Measurements from ENCODE around the gene EID1. TPM values are rescaled to one million over a fixed set of nuclear protein-coding genes. Genes with fewer than 3 reads are reported as not detected.

The EID1 gene
- total and polyA plus RNA-seq, 2 experiments from 2014 or later, result 218 to 228 TPM

DNA sequence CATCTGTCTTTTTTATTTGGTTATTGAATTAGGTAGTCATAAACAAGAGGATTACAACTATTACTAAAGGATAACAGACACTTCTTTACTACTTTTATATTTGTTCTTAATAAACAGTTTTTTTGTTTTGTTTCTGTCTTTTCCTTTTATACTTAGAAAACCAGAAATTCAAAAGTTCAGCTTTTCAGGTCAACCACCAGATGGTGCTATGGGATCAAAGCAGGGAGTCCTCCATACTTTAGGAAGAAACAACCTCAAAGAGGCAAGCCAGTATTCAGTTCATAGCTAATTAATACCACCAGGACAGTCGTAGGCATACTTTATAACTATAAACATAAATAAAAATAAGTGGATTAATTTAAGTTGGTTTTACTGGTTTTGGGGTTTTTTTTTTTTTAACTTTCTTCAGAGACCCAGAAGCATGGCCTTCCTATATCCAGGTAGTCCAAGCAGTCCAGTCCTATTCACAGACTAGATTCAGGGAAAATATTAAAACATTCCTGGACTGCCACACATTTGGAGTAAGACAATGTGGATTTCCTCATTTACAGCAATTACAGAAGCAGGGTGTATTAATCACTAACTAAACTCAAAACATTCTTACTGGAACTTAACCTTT, 16.0 kb upstream of the EID1 start:
- H3K27ac ChIP-seq, result no peak overlapping the region
- WGBS (ENCODE audit: low lambda C conversion rate, missing lambda C conversion rate), result 15% methylated on average over 1 of the region's 1 CpG
- no peaks in the 10 kb centered on the region for H3K36me3 ChIP-seq (replicated peaks; ENCODE audit: insufficient read depth, low read depth)
- H4K20me1 ChIP-seq (ENCODE audit: insufficient read depth, poor library complexity, severe bottlenecking), result no peaks in the 10 kb centered on the region
- peak; percentile 79 for DNase-seq (ENCODE audit: low spot score)
- H2AFZ ChIP-seq, result no peak overlapping the region
- no peaks in the 10 kb centered on the region for H3K79me2 ChIP-seq
- H3K4me1 ChIP-seq (ENCODE audit: insufficient read depth), result peaks cover 9% of the 10 kb centered on the region
- no peaks in the 10 kb centered on the region for H3K27me3 ChIP-seq
- no peaks in the 10 kb centered on the region for H3K9me2 ChIP-seq (replicated peaks; ENCODE audit: insufficient read depth)
- H3K9me3 ChIP-seq (ENCODE audit: low read depth), result no peaks in the 10 kb centered on the region
- H3K4me2 ChIP-seq, result no peak overlapping the region
- H3K4me3 ChIP-seq, result no peak overlapping the region
- TF ChIP-seq, protein P1, sequence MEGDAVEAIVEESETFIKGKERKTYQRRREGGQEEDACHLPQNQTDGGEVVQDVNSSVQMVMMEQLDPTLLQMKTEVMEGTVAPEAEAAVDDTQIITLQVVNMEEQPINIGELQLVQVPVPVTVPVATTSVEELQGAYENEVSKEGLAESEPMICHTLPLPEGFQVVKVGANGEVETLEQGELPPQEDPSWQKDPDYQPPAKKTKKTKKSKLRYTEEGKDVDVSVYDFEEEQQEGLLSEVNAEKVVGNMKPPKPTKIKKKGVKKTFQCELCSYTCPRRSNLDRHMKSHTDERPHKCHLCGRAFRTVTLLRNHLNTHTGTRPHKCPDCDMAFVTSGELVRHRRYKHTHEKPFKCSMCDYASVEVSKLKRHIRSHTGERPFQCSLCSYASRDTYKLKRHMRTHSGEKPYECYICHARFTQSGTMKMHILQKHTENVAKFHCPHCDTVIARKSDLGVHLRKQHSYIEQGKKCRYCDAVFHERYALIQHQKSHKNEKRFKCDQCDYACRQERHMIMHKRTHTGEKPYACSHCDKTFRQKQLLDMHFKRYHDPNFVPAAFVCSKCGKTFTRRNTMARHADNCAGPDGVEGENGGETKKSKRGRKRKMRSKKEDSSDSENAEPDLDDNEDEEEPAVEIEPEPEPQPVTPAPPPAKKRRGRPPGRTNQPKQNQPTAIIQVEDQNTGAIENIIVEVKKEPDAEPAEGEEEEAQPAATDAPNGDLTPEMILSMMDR (IDR thresholded peaks at IDR 0.05; ENCODE audit: poor library complexity), result peak; percentile 93
- TF ChIP-seq EZH2phosphoT487 (IDR thresholded peaks at IDR 0.05; ENCODE audit: low read depth, severe bottlenecking, unreplicated experiment), result no peak

DNA sequence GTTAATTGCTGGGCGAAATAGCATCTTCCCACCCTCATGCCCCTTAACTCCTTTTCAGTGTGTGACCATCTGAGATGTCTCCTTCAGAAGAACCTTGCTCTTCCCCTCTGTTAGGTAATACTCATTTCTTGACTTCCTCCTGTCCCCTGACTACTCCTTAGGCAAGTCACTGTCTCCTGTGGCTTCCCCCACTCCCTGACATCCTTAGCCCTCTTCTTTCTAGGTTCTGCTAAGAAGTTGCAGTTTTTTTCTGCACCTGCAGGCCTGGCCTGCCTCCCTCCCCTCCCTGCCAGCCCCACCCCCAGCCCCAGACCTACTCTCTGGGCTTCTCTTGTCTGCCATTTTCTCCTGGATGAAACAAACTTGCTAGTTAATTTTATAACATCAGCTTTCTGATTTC, 15.2 kb upstream of the EID1 start:
- Histone ChIP-seq H3K27ac (no peak overlapping the region), H3K79me2 (no peaks in the 10 kb centered on the region), H3K9me3 (ENCODE audit: low read depth) (no peaks in the 10 kb centered on the region), H3K4me1 (ENCODE audit: insufficient read depth) (peaks cover 9% of the 10 kb centered on the region), H4K20me1 (ENCODE audit: insufficient read depth, poor library complexity, severe bottlenecking) (no peaks in the 10 kb centered on the region), H3K27me3 (no peaks in the 10 kb centered on the region), H3K36me3 (replicated peaks; ENCODE audit: insufficient read depth, low read depth) (no peaks in the 10 kb centered on the region), H3K4me3 (no peak overlapping the region), H2AFZ (no peak overlapping the region), H3K9me2 (replicated peaks; ENCODE audit: insufficient read depth) (no peaks in the 10 kb centered on the region), H3K4me2 (no peak overlapping the region)
- no peak for DNase-seq (ENCODE audit: low spot score)
- 100% methylated on average over 1 of the region's 1 CpG for WGBS (ENCODE audit: low lambda C conversion rate, missing lambda C conversion rate)
- TF ChIP-seq, protein P1 (IDR thresholded peaks at IDR 0.05; ENCODE audit: poor library complexity), result no peak
- no peak for TF ChIP-seq EZH2phosphoT487 (IDR thresholded peaks at IDR 0.05; ENCODE audit: low read depth, severe bottlenecking, unreplicated experiment)
- no peak for TF ChIP-seq EZH2 (IDR thresholded peaks at IDR 0.05; ENCODE audit: borderline replicate concordance)

DNA sequence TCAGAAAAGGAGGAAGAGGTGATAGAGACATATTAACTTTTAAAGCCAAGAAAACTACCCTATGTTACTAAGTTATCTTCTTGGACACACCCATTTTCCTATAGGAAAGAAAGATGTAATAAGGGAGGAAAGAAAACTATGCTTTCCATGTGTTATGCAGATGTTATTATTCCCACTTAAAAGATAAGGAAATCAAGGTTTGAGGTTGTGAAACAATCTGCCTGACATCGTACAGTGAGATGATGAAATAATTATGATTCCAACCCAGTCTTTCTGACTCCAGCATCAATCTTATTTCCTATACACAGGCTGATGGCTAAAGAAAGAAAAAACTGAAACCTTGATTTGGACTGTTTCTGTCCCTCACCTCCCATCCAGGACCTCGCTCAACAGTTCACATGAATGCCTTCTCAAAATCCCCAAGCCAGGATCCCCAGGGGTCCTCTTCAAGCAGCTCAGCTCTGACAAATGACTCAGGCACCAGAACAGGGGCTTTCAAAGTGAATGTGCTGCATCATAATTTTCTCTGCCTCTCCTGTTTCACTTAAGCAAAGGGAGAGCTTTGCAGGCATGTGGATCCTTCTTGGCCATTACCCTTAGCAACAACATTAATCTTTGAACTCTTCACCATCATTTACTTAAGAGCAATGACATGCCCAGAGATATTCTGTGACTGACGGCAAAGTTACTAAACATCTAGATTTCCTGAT, 12.4 kb upstream of the EID1 start:
- Histone ChIP-seq H3K4me1 (ENCODE audit: insufficient read depth) (peaks cover 9% of the 10 kb centered on the region), H3K27ac (peak overlapping the region; percentile 56), H3K9me3 (ENCODE audit: low read depth) (no peaks in the 10 kb centered on the region), H3K36me3 (replicated peaks; ENCODE audit: insufficient read depth, low read depth) (no peaks in the 10 kb centered on the region), H3K9me2 (replicated peaks; ENCODE audit: insufficient read depth) (no peaks in the 10 kb centered on the region), H3K4me3 (no peak overlapping the region), H3K79me2 (no peaks in the 10 kb centered on the region), H3K27me3 (no peaks in the 10 kb centered on the region), H3K4me2 (peak overlapping the region; percentile 36), H2AFZ (peak overlapping the region; percentile 0), H4K20me1 (ENCODE audit: insufficient read depth, poor library complexity, severe bottlenecking) (no peaks in the 10 kb centered on the region)
- DNase-seq (ENCODE audit: low spot score), result peak; percentile 14
- 73% methylated on average over 3 of the region's 3 CpGs for WGBS (ENCODE audit: low lambda C conversion rate, missing lambda C conversion rate)
- TF ChIP-seq EZH2phosphoT487 (IDR thresholded peaks at IDR 0.05; ENCODE audit: low read depth, severe bottlenecking, unreplicated experiment) (no peak), EZH2 (IDR thresholded peaks at IDR 0.05; ENCODE audit: borderline replicate concordance) (no peak)
- TF ChIP-seq, protein P1 (IDR thresholded peaks at IDR 0.05; ENCODE audit: poor library complexity), result no peak
